HG03354 (cell line): ENCODE results near the gene MATR3.

Source experiments
- ATAC-seq: cut with Tn5 transposase; IDR thresholded peaks from one replicate; pipeline ENCODE4 v1.9.1; 2021; ENCODE audit warnings: mild to moderate bottlenecking; ENCODE audit not compliant: unreplicated experiment, poor library complexity, severe bottlenecking

The MATR3 gene

DNA sequence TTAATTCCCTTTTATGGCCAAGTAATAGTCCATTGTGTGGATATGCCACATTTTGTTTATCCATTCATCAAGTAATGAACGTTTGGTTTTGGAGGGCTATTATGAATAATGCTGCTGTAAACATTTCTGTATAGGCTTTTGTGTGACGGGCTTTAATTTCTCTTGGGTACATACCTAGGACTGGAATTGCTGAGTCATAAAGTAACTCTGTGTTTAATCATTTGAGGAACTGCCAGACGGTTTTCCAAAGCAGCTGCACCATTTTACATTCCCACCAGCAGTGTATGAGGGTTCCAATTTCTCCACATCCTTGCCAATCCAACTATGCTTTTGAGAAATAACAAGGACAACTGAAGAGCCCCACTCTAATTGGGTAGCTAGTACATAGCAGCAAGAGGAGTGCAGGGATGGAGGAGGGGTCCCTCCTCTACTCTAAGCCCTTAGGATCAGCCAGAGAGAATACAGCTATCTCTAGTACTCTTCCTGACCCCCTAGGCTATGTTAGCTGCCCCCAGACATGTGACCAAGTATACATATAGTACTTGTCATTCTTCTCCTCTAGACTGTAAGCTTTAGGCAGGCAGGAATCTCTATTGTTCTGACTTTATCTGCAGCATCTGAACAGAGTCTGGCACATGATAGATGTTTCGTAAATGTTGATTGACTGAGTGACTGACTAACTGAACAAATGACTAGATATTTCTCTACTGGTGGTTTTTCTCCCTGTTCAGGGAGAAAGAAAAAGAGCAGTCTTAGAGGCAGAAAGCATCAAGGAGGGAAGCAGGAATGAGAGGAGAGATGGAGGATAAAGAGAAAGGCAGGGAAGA is 22.1 kb upstream of the MATR3 start:
- ATAC-seq, result no peak

DNA sequence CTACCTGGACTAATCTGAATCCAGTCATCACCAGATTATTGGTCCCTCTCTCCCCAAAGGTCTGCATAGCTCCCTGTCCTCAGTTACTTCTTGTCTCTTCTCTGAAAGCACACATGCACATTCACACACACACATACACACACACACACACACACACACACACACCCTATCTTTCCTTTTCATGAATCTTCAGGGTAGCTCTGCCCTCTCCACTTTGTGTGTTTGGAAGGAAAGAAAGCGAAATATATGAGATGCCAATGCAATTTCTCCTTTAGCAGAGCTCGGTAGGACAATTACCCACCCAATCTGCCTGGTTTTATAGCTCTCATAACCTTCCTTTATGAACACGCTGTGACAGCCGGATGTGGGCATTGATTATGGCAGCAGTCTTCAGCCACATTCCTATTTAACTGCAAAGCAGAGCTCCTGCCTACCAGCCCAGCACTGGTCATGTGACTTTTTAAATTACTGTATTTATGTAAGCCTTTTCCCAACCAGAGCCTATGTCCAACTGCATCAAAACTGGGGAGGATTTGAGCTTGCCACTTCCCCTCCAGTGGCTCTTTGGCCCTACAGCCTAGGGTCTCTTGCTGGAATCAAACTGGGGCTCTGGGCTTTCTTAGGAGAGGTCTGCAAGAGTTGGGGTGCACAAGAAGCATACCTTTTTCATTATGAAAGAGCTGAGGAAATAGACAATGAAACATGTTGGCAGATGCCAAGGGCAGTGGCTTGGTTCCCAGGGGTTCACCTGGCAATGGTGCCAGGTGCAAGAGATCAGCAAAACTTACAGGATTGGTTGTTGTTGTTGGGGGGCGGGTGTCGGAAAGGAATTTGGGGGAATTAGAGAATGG is 20.8 kb upstream of the MATR3 start:
- no peak for ATAC-seq

DNA sequence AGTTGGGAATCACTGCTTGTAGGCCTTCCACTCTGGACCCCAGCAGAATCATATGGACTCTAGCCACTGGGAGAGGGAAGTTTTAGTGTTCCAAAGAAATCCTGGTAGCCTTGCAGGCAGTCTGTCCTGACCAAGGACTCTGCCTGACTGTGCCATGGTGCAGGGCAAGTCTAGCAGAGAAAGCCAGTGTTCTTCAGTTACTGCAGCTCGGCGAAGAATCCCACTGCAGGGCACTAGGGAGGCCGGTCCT is 20.3 kb upstream of the MATR3 start:
- no peak for ATAC-seq

DNA sequence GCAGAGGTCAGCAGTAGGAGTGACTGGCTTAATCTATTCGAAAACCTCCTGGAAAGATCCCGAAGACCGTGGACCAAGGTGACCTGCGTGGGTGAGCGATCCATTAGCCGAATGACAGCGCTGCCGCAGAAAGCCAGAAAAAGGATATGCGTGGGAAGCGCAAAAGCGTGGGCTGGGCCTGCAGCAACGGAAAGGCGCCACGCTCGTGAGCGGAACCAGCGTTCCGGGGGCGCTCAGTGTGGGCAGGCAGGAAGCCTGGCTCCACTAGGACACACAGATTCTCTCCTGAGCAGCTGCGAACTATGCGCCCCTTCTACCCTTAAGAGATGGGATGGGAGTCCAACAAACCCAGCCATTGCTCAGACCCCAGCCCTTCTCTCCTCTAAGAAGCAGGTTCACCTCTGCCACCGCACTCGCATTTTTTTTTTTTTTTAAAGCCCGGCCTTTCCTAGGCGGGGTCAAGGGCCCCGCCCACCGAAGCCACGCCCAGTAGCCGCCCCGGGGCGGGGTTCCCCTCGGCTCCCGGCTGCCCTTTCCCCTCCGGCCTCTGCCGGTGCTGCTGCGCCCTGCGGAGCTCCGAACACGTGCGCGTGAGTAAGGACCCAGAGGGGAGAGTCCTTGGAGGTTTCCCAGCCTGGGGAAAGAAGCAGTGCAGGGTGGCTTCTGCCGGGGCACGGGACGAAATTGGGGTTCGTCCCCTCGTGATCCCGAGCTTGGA is 19.8 kb upstream of the MATR3 start:
- peak; percentile 88 for ATAC-seq

DNA sequence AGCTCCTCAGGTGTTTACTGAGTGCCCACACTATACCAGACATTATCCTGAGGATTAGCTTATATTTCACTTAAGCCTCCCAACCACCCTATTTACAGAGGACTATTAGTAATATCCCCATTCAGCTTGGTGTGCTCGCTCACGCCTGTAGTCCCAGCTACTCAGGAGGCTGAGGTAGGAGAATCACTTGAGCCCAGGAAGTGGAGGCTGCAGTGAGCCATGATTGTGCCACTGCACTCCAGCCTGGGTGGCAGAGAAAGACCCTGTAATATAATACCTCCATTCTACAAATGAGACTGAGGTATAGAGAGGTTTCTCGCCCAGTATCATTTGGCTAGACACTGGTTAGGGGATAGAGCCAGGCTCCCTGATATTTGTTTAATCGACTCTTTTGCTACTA is 18.0 kb upstream of the MATR3 start:
- no peak for ATAC-seq

DNA sequence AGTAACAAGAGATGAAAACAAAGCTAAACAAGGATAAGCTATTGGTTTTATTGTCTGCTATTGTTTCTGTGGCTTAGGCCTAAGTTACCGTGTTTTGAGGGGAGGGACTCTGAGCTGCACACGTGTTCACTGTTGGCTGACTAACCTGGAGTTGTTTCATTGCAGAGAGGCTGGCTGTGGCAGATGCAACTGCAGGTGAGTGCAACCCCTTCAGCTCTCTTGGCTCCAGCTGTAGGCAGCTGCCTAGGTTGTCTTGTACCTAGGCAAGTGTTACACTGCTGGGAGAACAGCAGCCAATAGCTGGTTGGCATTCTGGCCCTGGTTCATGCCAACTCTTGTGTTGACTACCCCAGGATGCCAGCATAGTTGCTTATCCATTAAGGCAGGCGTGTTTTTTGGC is 17.6 kb upstream of the MATR3 start:
- ATAC-seq, result peak; percentile 24

DNA sequence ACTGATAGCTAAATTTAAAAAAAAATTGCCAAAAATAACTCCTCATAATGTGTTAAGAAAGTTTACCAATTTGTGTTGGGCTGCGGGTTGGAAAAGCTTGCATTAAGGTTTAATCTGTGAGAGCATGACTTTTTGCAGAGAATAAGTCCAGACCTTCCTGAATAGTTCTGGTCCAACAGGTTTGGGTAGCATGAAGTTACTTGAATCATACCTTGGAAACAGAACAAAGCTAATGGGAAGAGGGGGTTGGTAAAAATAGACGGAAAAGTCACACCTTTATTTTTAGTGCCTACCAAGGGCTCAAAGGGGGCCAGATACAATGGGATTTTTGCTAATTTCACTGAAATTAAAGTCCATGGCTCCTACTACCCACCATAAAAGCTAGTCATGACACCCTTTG is 17.1 kb upstream of the MATR3 start:
- no peak for ATAC-seq

DNA sequence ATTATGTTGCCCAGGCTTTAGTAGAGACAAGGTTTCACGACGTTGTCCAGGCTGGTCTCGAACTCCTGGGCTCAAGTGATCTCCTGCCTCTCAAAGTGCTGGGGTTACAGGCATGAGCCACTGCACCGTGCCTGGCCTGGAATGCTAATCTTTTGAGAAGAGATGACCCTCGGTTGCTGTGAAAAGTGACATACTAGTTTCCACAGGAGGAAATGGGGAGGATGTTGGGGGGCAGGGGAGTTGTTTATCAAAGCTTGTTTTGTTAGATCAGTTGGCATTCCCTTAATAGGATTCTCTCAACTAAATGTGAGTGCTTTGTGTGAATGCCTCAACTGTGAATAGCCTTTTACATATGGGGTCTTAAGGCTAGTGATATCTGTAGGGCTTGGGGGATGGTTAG is 16.4 kb upstream of the MATR3 start:
- ATAC-seq, result no peak

DNA sequence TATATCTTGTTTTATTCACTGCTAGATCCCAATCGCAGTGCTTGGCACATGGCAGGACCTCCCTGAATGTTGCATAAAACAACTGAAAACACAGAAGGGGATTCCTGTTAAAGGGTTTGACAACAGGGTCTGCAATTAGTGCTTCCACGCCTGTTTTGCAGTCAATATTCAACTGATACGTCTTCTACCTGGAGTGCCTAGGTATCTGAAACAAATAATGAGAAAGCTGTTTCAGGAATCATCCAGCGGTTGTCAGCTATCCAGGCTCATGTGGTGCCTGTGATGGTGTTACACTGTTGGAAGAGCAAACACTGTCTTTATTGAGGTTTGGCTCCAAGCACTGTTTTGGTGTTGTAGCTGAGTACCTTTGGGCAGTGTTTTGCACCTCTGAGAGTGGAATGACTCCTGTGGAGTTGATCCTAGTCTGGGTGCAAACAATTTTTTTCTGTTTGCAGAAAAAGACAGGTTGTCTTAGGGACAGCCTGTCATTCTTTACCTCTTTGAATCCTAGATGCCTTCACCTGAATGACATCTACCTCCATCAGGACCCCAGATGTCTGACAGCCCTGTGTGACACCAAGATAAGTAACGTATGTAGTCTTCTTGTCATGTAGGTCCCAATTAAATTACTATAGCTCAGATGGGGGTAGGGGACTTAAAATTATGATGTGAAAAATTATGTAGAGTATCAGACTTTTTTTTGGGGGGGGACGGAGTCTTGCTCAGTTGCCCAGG is 14.8 kb upstream of the MATR3 start:
- no peak for ATAC-seq

DNA sequence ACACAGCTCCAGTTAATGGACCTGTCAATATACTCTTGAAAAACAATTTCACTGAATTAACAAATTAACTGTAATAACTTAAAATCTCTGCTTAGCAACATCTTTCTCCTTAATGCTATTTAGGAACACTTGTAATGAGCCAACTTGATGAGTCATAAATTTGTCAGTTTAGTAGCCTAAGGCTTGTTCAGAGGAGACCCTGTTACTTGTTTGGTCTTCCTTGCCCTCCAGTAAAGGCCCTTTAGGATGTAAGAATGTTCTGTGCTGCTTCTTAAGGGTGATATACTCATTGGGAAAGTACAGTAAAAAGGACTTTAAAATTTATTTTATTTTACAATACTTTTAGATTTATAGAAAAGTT is 11.4 kb upstream of the MATR3 start:
- ATAC-seq, result no peak

DNA sequence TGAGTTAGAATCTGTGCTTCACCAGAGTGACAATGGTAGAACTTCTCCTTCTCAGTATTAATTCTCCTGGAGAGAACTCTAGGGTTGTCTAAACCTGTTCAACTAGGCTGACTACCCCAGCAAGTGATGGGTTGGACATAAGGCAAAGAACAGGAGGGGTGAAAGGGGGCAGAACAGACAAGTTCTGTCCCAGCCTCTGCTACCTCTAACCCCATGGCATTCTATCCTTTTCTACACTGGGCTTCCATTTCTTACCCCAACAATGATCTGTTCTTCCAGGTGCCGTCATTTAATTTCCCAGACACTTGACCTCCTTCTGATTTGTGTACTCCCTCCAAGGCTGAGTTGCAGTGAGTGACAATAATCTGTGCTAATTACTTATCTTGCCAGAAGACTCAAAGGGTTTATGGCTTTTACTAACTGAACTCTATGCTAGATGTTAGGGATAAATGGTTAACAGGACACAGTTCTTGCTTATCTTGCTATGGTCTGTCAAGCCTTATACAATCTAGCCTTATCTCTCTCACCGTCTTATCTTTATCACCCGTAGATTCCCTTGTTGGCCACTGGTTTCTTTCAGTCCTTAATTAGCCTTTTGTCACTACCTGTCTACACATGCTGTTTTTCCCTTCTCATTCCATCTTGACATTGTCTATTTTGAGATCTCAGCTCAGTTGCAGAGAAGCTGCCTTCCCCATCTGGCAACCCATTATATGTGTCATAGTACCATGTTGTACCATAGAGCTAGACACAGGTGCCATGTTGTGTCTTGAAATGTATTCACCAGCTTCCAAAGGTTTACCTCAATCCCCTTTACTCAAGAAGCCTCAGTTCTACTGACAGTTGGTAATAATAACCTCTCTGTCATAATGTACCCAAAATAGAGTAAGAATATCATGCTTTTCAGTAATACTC is 10.0 kb upstream of the MATR3 start:
- ATAC-seq, result no peak

DNA sequence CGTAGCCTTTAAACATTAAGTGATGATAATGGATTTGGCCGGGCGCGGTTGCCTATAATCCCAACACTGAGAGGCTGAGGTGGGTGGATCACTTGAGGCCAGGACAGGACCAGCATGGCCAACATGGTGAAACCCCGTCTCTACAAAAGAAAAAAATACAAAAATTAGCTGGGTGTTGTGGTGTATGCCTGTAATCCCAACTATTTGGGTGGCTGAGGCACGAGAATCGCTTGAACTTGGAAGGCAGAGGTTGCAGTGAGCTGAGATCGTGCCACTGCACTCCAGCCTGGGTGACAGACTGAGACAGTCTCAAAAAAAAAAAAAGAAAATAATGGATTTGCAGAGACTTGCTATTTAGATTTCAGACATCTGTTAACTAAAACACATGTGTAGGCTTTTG is 9.2 kb upstream of the MATR3 start:
- no peak for ATAC-seq

DNA sequence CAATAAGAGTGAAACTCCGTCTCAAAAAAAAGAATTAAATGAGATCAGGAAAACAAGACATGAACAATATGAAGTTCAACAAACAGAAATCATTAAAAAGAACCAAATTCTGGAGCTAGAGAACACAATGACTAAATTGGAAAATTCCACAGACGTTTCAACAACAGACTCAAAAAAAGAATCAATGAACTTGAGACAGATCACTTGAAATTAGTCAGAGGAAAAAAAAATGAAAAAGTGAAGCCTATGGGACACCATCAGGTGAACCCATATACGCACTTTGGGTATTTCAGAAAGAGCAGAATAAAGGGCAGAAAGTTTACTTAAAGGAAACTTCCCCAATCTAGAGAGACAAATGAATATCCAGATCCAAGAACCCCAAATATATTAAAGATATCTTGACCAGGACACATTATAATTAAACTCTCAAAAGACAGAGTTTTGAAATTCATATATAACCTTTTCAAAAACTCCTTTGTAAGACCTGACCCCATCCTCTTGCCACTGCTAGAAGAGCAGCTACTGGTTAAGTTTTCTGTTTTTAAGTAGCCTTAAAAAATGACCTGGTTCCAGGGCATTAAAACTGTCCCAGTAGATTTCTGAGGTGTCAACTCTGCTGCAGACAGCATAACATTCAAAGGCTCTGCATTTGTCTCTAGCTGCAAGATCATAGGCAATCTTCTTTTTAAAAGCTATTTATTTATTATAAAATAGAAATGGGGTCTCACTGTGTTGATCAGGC is 7.7 kb upstream of the MATR3 start:
- no peak for ATAC-seq

DNA sequence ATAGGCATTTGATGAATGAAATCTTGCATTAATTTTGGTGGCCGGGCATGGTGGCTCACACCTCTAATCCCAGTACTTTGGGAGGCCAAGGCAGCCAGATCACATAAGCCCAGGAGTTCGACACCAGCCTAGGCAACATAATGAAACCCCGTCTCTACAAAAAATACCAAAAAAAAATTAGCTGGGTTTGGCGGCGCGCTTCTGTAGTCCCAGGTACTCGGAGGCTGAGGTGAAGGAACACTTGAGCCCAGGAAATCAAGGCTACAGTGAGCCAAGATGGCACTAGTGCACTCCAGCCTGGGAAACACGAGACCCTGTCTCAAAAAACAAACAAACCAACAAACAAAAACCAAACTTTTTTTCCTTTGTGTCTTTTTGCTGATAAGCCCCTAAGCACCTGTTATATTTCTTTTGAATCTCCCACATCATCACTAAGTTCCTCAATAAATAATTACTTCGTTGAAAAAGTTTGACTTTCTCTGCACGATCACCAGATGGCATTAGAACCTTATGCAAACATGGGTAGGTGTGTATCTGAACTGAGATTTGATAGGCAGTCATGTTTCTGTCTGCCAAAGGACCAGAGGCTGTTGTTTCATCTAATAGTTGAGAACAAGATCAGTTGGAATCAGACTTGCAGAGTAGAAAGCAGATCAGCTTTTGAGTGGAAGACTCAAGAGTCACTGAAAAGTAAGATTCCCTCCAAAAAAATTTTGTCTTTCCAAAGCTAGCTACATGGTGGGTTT is 5.5 kb upstream of the MATR3 start:
- no peak for ATAC-seq

DNA sequence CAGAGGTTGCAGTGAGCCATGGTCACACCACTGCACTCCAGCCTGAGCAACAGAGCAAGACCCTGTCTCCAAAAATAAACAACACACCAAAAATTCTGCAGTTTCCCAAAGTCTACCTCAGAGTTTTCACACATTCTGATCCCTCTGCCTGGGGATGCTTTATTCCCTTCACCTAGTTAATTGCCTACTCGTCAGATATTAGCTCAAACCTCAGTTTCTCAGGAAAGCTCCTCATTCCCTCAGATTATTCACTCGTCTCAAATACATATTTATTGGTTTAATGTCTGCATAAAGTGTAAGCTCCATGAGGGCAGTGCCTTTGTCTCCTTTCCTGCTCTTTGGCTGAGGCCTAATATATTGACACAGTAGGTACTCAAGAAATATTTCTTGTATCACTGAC is 2.5 kb upstream of the MATR3 start:
- no peak for ATAC-seq

DNA sequence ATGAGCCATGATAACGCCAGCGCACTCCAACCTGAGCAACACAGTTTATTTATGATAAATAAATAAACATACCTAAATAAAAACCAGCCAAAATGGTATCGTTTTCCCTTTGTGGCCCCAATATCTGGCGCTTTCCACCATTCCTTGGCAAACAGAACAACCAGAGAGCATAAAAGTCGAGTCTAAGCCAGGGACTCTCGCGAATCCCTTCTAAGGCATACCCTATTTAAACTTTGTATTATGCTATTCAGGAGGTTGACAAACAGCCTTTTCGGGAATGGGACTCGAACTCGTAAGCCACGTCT is 386 bp upstream of the MATR3 start:
- ATAC-seq, result no peak

DNA sequence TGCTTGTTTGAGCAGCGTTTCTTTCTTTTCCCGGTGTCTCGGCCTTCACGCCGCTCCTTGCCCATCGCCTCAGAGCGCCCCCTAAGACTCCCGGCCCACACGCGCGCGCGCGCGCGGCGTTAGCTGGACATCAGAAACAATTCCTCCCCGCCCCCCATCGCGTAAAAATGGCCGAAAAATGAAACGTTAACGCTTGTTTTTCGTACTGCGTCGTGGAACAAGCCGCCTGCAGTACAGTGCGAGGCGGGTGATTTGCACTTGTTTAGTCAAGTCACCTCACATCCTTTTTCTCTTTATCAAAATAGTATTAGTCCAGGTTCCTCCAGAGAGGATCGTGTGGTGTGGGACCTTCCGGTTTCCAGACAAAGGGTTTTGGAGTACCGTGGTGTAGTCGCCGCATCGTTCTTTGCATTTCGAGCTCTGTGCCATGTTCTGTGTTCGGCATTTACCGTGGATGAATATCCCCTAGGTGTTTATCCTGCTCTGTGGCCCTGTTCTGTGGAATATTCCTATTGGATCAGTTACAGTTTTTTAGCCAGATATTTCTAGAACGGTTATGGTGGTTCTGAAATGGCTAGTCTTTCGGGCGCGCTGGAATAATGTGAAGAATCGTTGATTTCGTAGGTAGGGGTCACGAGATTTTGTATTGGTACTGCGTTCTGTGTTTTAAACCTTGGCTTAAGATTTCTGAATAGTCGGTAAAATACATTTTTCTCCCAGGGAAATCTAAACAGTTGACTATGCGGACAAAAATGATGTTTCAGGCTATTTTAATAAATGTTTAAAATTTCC is 1.0 kb downstream of the MATR3 start:
- ATAC-seq, result peak; percentile 34
